ENCODE measurements around the gene BCAR3.

The BCAR3 gene

DNA sequence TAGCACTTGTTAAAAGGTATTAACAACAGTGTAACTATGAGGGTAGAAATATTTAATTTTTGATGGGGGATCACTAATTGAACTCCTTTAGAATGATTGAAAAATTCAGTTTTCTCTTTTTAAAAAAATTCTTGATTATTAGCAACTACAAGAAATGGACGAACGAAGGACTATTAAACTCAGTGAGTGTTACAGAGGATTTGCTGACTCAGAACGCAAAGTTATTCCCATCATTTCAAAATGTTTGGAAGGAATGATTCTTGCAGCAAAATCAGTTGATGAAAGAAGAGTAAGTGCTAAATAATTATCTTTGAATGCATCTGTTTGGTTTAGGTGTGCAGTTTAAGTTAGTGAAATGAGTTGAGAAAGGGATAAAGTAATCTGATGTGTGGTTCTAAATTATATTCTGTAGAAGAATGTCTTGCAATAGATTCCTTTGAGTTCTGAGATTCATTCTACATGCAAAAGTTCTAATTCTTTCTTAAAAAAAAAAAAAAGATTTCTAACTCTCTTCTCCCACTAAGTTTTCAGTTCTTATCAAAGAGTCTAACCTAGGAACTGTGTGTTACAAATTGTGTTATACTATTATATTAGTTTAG lies 148.8 kb downstream of the BCAR3 start:
- no peak for DNase-seq

DNA sequence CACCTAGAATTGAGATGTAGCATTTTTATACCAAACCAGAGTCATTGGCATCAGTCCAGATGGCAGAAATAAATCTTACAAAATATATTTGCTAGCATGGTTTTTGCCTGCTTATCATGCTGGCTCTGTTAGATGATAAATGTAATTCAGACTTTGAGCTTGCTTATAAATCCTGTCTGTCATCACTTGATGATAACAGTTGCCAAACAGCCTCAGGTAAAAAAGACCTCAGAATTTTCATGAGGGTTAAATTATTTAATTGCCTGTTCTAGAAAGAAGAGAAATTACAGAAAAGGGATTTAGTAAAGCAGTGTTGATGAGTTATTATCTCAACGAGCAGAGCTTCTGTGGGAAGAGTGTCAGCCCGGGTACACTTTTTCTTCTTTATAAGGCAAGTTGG lies 150.4 kb downstream of the BCAR3 start:
- no peak for DNase-seq

DNA sequence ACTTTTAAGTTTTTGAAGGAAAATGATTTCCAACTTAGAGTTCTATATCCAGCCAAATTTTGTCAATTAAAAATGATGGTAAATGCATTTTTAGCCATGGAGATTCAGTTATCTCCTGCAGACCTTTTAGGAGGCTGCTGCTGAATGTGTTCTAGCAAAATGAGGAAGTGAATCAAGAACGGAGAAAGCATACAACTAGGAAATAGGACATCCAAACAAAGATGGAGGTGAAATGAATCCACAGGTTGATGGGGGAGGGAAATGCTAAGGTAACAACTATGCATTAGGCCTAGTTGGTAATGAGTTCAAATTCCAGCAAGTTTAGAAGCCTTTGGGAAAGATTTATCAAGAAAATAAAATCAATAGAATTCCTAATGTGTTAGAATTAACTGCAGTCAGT lies 153.2 kb downstream of the BCAR3 start:
- no peak for DNase-seq

GRCh38 chr1:93526431-93526830 lies 155.2 kb downstream of the BCAR3 start:
- no peak for DNase-seq

DNA sequence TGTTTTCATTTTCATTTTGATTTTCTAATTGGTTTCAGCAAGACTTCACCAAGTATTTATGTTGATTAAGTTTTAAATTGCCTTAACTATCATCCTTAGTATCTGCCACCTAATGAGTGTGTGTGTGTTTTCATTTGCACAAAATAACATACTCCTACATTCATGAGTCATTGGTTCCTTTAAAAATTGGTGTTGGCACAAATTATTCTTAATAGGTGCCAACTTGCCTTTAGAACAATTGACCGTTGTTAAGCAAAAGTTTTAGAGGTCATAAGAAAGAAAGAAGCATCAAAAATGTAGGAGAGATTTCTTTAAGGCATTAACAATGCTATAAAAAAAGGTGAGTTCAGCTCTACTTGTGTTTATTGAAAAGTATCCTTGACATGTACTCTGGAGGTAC lies 156.2 kb downstream of the BCAR3 start:
- no peak for DNase-seq

DNA sequence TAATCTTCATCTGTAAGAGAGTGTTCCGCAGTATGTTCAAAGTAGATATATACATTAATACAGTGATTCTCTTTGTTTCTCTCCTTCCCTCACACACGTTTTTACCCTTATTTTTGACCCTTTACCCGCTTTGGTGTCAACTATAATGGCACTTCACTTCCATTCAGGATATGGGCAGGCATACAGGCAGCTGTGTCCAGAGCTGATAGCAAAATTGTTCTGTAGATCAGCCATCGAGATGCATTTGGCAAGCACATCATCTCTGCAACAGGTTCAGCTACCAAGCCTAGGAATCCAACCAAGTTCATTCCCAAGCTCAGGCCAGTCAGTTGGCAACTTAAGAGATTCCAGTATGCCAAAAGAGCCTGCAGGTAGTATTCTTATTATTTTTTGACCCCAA lies 158.9 kb downstream of the BCAR3 start:
- DNase-seq: no peak

GRCh38 chr1:93521618-93522017 lies 160.0 kb downstream of the BCAR3 start:
- DNase-seq: no peak

GRCh38 chr1:93519199-93519829 lies 162.3 kb downstream of the BCAR3 start:
- DNase-seq: no peak

DNA sequence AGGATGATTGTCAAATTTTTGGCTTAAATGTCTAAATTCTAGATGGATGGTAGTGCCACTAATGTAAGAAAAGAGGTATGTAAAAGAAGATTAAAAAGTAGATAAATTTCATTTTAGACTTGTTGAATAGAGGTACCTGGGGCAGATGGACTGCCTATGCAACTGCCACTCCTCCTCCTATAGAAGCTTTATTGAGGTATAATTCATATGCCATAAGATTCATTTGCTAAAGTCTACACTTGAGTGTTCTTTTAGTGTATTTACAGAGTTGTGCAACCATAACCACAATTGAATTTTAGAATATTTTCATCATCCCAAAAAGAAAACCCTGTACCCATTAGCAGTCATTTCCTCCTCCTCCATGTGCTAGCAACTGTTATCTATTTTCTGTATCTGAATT lies 163.1 kb downstream of the BCAR3 start:
- DNase-seq: no peak

- no peak for DNase-seq
Observed at GRCh38 chr1:93516164-93516563, 165.5 kb downstream of the BCAR3 start.
